Coronary artery (tissue), 2 donors: ENCODE data around the gene GNAI3.
A peak's percentile ranks its signal among the peaks of the same experiment; 100 is the strongest.

Experiments used
- DNase-seq: peaks from one replicate; pipeline ENCODE4 v3.0.0-alpha.2; 2017; ENCODE audit warnings: low spot score
- H3K27ac ChIP-seq, 2 donors: fragments of 200-600 bp; sonication (generic); one replicate each; pipeline ENCODE4 v1.5.1; 2016 to 2019
- H3K4me3 ChIP-seq: fragments of 200-600 bp; sonication (generic); 2 replicates; pipeline ENCODE4 v1.5.1; 2016; ENCODE audit warnings: mild to moderate bottlenecking, moderate library complexity
- TF ChIP-seq, protein P1 (sequence below): fragments of 200-600 bp; sonication (generic); IDR thresholded peaks from one replicate; pipeline ENCODE4 v1.5.1; 2019; ENCODE audit warnings: antibody characterized with exemption

The GNAI3 gene

DNA sequence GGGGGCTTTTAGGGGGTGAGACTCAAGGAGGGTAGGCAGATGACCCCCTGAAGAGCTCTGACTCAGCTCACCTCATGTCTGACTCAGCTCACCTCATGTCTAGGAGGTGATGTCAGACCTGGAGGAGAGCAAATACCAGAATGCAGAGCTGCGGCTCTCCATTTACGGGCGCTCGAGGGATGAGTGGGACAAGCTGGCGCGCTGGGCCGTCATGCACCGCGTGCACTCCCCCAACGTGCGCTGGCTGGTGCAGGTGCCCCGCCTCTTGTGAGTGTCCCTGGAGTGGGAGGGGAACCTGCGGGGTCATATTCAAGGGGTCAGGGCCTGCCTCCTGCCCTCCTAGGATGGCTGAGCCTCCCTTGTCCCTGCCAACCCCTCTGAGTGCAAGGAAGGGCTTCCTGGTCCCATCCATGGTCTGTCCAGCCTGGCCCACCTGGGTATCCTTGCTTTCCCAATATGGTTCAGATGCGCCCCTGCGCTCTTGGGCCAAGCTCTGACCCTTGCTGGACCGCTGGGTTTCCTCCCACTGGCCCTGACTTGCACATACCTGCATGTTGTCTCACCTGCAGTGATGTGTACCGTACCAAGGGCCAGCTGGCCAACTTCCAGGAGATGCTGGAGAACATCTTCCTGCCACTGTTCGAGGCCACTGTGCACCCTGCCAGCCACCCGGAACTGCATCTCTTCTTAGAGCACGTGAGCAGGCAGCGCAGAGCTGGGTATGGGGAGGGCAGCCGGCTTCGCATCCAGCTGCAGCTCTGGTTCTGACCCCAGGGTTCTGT is 80.3 kb downstream of the GNAI3 start:
- Histone ChIP-seq H3K4me3 (no peak overlapping the region), H3K27ac (no peak overlapping the region)
- no peak for DNase-seq
- TF ChIP-seq, protein P1, sequence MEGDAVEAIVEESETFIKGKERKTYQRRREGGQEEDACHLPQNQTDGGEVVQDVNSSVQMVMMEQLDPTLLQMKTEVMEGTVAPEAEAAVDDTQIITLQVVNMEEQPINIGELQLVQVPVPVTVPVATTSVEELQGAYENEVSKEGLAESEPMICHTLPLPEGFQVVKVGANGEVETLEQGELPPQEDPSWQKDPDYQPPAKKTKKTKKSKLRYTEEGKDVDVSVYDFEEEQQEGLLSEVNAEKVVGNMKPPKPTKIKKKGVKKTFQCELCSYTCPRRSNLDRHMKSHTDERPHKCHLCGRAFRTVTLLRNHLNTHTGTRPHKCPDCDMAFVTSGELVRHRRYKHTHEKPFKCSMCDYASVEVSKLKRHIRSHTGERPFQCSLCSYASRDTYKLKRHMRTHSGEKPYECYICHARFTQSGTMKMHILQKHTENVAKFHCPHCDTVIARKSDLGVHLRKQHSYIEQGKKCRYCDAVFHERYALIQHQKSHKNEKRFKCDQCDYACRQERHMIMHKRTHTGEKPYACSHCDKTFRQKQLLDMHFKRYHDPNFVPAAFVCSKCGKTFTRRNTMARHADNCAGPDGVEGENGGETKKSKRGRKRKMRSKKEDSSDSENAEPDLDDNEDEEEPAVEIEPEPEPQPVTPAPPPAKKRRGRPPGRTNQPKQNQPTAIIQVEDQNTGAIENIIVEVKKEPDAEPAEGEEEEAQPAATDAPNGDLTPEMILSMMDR = no peak

DNA sequence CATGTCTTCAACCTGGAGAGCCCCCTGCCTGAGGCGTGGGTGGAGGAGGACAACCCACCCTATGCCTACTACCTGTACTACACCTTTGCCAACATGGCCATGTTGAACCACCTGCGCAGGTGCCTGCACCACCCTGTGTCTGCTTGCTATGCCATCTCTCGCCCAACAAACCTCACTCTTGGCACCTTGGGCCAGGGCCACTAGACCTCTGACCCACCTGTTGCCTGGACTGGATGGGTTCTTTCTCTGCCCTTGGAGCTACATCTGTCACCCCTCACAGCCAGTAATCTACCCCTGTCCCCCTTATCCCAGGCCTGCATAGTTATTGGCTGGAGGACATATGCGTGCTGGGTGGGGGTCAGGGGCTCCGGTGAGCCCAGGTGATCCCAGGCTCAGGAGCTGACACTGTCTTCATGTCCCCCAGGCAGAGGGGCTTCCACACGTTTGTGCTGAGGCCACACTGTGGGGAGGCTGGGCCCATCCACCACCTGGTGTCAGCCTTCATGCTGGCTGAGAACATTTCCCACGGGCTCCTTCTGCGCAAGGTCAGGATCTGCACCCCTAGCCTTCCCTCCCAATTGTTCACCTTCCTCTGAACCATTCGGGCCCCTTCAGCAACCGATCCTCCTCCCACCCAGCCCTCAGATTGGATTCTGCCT is 81.1 kb downstream of the GNAI3 start:
- no peak overlapping the region for H3K4me3 ChIP-seq
- TF ChIP-seq, protein P1 = no peak
- H3K27ac ChIP-seq = no peak overlapping the region
- no peak for DNase-seq

DNA sequence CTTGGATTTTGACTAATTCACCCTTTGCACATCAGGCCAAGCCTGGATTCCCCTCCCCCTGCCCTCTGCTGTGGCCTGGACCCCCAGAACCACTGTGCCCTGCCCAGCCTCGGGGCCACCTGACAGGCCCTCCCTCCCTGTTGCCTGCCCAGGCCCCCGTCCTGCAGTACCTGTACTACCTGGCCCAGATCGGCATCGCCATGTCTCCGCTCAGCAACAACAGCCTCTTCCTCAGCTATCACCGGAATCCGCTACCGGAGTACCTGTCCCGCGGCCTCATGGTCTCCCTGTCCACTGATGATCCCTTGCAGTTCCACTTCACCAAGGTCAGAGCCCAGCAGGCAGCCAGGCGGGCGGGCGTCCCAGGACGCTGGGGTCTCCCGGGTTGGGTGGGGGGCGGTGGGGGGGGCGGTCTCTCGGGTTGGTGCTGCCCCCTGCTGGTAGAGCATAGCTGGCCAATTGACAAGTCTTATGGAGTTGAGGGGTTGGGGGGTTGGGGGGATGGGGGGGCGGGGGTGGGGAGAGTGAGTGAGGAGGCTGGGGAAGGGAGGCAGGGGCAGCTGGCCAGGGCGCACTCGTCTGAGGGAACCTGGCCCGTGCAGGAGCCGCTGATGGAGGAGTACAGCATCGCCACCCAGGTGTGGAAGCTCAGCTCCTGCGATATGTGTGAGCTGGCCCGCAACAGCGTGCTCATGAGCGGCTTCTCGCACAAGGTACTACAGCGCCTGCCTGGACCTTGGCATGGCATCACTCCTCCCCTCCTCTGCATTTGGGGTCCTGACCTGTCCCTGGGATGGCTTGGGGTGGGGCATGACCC is 81.9 kb downstream of the GNAI3 start:
- DNase-seq = no peak
- TF ChIP-seq, protein P1 = peak; percentile 34
- no peak overlapping the region for H3K27ac ChIP-seq
- no peak overlapping the region for H3K4me3 ChIP-seq

DNA sequence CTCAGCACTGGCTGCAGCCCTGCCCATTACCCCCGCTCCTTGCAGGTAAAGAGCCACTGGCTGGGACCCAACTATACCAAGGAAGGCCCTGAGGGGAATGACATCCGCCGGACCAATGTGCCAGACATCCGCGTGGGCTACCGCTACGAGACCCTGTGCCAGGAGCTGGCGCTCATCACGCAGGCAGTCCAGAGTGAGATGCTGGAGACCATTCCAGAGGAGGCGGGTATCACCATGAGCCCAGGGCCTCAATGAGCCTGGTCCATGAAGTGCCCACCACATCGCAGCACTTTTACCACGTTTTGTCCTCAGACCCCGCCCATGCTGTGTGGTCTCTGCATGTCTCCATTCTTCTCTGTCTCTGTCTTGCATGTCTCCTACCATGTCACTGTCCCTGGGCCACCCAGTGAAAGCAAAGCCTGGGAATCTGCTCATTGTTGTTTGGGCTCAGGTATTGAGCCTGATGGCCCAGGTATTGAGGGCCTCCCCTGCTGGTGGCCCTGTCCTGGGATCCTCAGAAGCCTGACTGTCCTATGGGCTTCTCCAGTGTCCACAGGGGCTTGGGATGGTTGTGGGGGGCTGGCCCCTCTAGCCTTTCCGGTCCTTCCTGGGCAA is 82.6 kb downstream of the GNAI3 start:
- H3K27ac ChIP-seq = no peak overlapping the region
- DNase-seq = no peak
- TF ChIP-seq, protein P1 = no peak
- no peak overlapping the region for H3K4me3 ChIP-seq

DNA sequence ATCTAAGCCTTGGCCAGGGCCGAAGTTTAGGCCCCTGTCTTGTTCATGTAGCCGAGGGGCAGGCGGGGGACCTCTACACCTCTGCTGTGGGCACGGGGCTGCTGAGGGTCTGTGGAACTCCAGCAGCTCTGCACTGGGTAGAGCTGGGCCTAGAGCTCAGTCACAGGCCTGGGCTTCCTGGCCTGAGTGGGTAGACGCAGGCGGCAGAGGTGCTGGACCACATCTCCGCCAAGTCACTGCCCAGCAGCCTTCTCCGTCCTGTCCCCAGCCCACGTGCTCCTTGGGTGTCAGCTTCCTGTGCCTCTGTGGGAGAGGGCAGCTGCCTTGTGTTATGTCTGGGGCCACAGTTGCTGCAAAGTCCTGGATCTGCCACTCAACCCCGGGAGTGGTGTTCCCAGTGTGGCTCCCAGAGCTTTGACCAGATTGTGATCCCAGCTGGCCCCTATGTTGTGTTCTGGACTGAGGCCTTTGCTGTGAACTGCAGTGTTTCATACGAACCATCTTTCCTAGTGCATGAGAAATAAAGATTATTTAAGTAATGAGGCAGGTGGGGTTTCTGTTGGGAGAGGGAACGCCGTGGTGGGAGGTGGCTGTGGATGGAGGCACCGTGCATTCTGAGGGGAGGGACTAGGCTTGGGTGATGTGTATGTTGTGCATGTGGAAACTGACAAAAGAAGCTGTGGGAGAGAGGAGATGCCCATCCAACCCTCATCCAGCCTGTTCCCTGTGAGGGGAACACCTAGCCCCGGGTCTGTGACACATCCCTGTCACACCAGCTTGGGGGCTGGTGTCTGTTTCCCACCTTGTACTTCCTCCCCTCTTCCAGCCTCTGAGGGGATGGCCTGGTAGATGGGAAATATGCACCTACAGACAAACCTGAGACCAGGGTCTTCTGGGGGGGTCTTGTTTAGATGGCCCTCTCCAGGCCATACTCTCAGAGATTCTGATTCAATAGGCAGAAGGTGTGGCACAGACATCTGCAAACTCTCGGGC is 83.4 kb downstream of the GNAI3 start:
- H3K4me3 ChIP-seq = no peak overlapping the region
- TF ChIP-seq, protein P1 = no peak
- no peak for DNase-seq
- no peak overlapping the region for H3K27ac ChIP-seq
